A549 (cell line): Measurements from ENCODE around the gene C6orf141.

Source experiments
- MAX ChIP-seq: IDR thresholded peaks from 2 replicates; pipeline ENCODE4 v1.6.1; 2012
- POLR2A ChIP-seq: IDR thresholded peaks from 2 replicates; pipeline ENCODE4 v1.6.1; 2012; ENCODE audit warnings: mild to moderate bottlenecking, low read length
- POLR2AphosphoS2 ChIP-seq: conservative IDR thresholded peaks from 2 replicates; pipeline ENCODE4 v1.6.1; 2012; ENCODE audit warnings: low read length, improper control_type of control experiment, inconsistent platforms
- RAD21 ChIP-seq, 2 experiments: fragments of >200 bp in 1 of 2; sonication (Bioruptor Twin) in 1 of 2; formaldehyde crosslinking in 1 of 2; IDR thresholded peaks in 1 of 2; conservative IDR thresholded peaks in 1 of 2; 2 replicates in 1 of 2; 3 replicates in 1 of 2; pipeline ENCODE4 v1.6.1; 2012 to 2018; ENCODE audit warnings: inconsistent platforms in 1 of 2
- RCOR1 ChIP-seq: fragments of 150-350 bp; IDR thresholded peaks from 2 replicates; pipeline ENCODE4 v1.6.1; 2014; ENCODE audit warnings: antibody characterized with exemption, low read length, low read depth
- RNF2 ChIP-seq: fragments of 200-600 bp; sonication (generic); IDR thresholded peaks from 2 replicates; pipeline ENCODE4 v1.6.1; 2016; ENCODE audit warnings: low read depth, mild to moderate bottlenecking, antibody characterized with exemption, moderate library complexity, borderline replicate concordance
- USF2 ChIP-seq: fragments of 450-650 bp; IDR thresholded peaks from 2 replicates; pipeline ENCODE4 v1.6.1; 2014; ENCODE audit warnings: antibody characterized with exemption
- TF ChIP-seq, protein P1 (sequence below): fragments of 200-600 bp; sonication (generic); IDR thresholded peaks from 2 replicates; pipeline ENCODE4 v1.6.1; 2016; ENCODE audit warnings: antibody characterized with exemption, mild to moderate bottlenecking, moderate library complexity
- TF ChIP-seq, protein P2 (sequence below): fragments of >200 bp; sonication (Bioruptor Twin); formaldehyde crosslinking; IDR thresholded peaks from 3 replicates; pipeline ENCODE4 v1.5.1; 2016

GRCh38 chr6:49523901-49524300 lies 26.6 kb upstream of the C6orf141 start:
- no peak for TF ChIP-seq USF2
- no peak for TF ChIP-seq RCOR1
- TF ChIP-seq, protein P1, sequence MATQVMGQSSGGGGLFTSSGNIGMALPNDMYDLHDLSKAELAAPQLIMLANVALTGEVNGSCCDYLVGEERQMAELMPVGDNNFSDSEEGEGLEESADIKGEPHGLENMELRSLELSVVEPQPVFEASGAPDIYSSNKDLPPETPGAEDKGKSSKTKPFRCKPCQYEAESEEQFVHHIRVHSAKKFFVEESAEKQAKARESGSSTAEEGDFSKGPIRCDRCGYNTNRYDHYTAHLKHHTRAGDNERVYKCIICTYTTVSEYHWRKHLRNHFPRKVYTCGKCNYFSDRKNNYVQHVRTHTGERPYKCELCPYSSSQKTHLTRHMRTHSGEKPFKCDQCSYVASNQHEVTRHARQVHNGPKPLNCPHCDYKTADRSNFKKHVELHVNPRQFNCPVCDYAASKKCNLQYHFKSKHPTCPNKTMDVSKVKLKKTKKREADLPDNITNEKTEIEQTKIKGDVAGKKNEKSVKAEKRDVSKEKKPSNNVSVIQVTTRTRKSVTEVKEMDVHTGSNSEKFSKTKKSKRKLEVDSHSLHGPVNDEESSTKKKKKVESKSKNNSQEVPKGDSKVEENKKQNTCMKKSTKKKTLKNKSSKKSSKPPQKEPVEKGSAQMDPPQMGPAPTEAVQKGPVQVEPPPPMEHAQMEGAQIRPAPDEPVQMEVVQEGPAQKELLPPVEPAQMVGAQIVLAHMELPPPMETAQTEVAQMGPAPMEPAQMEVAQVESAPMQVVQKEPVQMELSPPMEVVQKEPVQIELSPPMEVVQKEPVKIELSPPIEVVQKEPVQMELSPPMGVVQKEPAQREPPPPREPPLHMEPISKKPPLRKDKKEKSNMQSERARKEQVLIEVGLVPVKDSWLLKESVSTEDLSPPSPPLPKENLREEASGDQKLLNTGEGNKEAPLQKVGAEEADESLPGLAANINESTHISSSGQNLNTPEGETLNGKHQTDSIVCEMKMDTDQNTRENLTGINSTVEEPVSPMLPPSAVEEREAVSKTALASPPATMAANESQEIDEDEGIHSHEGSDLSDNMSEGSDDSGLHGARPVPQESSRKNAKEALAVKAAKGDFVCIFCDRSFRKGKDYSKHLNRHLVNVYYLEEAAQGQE: no peak
- no peak for TF ChIP-seq POLR2A
- no peak for TF ChIP-seq RAD21 (conservative IDR thresholded peaks at IDR 0.05 in 1 of 2, IDR thresholded peaks at IDR 0.05 in 1 of 2)
- TF ChIP-seq MAX: no peak
- TF ChIP-seq POLR2AphosphoS2: no peak
- TF ChIP-seq, protein P2, sequence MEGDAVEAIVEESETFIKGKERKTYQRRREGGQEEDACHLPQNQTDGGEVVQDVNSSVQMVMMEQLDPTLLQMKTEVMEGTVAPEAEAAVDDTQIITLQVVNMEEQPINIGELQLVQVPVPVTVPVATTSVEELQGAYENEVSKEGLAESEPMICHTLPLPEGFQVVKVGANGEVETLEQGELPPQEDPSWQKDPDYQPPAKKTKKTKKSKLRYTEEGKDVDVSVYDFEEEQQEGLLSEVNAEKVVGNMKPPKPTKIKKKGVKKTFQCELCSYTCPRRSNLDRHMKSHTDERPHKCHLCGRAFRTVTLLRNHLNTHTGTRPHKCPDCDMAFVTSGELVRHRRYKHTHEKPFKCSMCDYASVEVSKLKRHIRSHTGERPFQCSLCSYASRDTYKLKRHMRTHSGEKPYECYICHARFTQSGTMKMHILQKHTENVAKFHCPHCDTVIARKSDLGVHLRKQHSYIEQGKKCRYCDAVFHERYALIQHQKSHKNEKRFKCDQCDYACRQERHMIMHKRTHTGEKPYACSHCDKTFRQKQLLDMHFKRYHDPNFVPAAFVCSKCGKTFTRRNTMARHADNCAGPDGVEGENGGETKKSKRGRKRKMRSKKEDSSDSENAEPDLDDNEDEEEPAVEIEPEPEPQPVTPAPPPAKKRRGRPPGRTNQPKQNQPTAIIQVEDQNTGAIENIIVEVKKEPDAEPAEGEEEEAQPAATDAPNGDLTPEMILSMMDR: no peak
- TF ChIP-seq RNF2: no peak
